Neuron (in vitro differentiated cells): Measurements from ENCODE around the gene CAPSL.
"Not testable (repeated sequence)": the region's sequence is repeated elsewhere in the genome, so short reads cannot be mapped to it uniquely, and the experiment has no call there.

Experiments used
- H2AFZ ChIP-seq: one replicate; pipeline ENCODE4 v1.6.1; 2013; ENCODE audit warnings: low read depth, mild to moderate bottlenecking, inconsistent platforms, low read length, moderate library complexity
- H3K27me3 ChIP-seq: one replicate; pipeline ENCODE4 v1.6.1; 2013; ENCODE audit warnings: low read length; ENCODE audit not compliant: insufficient read depth
- H3K36me3 ChIP-seq: one replicate; pipeline ENCODE4 v1.6.1; 2013; ENCODE audit warnings: low read length; ENCODE audit not compliant: insufficient read depth
- H3K4me1 ChIP-seq: one replicate; pipeline ENCODE4 v1.6.1; 2013; ENCODE audit warnings: low read length; ENCODE audit not compliant: insufficient read depth
- H3K4me3 ChIP-seq: 2 replicates; pipeline ENCODE4 v1.5.1; 2013; ENCODE audit warnings: mild to moderate bottlenecking, low read length, moderate library complexity
- H3K9me3 ChIP-seq: one replicate; pipeline ENCODE4 v1.6.1; 2013; ENCODE audit warnings: low read length

Gene CAPSL

DNA sequence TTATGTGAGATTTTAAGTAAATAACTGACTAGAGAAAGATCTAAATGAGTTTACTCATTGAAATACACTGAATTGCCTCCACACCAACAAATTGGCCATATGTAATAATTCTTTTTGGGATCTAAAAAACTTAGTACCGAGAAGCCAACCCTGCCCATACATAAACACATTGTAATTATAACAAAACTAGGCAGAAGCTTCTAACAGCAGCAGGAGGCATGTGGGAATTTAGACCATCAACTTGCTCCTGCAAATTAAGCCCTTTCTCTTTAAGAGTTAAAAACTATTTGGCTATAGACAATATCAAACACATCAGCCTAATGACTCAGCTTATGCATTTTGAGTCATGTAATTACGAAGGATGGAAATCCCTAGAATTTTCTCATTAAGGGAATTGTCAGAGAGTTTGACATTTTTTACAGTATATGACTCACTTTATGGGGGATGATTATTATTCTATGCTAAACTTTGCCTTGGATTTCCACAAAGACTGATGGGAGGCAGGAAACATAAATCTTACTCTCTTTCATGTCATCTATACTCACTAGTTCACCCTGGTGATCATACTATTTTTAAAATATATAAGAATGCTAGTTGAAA is 80.7 kb downstream of the CAPSL start:
- peaks cover 24% of the 10 kb centered on the region for H3K27me3 ChIP-seq
- peaks cover 8% of the 10 kb centered on the region for H3K4me1 ChIP-seq
- H3K4me3 ChIP-seq = no peak overlapping the region
- no peaks in the 10 kb centered on the region for H3K9me3 ChIP-seq
- H2AFZ ChIP-seq = no peak overlapping the region
- no peaks in the 10 kb centered on the region for H3K36me3 ChIP-seq

DNA sequence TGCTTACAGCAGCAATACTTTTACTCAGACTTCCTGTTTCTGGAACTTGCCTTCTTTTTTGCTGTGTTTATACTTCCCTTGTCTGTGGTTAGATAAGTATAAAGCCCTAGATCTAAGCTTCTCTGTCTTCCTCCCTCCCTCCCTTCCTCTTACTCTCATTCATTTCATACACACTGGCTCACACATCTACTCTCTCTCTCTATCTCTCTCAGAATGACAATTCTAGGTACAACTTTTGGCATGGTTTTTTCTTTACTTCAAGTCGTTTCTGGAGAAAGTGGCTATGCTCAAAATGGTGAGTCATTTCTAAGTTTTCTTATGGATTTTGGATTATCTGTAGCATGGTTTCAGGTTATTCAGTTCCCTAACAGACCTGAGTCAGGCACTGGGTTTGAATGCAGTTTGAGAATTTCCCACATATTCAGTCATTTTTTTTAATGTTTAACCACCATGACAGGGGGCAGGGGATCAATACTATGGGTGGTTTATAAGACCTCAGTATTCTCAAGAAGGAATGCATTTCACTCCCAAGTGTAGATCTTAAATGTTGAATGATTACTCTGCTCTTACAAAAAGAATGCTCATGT is 81.6 kb downstream of the CAPSL start, which contains the start of gene IL7R:
Gene IL7R, plus strand, starts transcription at position 127 of the 587 bp plus-strand sequence. Its CDS starts 87 bp downstream, at position 214.
- Histone ChIP-seq H3K4me3 (no peak within 1 kb of the TSS), H2AFZ (no peak within 1 kb of the TSS), H3K36me3 (no peaks in the 10 kb centered on the region), H3K27me3 (peaks cover 23% of the 10 kb centered on the region), H3K9me3 (no peaks in the 10 kb centered on the region), H3K4me1 (peaks cover 8% of the 10 kb centered on the region)

DNA sequence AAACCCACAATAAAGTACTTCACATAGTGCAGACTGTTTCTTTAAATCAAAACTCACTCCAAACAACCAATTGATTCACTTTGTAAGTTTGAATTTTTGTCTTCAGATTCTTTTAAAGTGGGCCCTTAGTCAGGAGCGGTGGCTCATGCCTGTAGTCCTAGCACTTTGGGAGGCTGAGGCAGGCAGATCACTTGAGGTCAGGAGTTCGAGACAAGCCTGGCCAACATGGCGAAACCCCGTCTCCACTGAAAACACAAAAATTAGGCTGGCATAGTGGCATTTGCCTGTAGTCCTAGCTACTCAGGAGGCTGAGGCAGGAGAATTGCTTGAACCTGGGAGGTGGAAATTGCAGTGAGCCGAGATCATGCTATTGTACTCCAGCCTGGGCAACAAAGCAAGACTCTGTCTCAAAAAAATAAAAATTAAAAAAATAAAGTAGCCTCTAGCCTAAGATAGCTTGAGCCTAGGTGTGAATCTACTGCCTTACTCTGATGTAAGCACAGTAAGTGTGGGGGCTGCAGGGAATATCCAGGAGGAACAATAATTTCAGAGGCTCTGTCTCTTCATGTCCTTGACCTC is 82.1 kb downstream of the CAPSL start:
- peaks cover 20% of the 10 kb centered on the region for H3K27me3 ChIP-seq
- not testable (repeated sequence) for H3K9me3 ChIP-seq, H3K4me1 ChIP-seq, H3K4me3 ChIP-seq, H2AFZ ChIP-seq, H3K36me3 ChIP-seq

DNA sequence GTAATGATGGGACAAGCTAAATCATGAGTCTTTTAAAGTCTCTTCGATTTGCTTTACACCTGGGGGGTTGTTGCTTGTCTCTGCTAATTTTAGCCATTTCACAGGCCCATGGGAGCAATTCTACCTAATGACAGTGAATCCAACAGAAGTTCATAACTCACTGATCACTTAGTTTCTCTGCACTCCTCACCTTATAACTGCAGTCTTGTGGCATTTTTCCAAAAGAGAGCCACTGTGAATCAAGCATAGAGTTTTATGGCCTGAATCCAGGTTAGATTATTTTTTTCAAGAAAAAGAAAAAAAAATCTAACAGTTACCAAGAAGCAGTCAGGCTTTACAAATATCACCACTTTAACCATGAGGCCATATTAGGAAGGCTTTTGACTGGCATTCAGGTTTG is 83.2 kb downstream of the CAPSL start:
- Histone ChIP-seq H3K27me3 (peaks cover 15% of the 10 kb centered on the region), H2AFZ (no peak overlapping the region), H3K4me1 (peaks cover 8% of the 10 kb centered on the region), H3K9me3 (no peaks in the 10 kb centered on the region), H3K36me3 (no peaks in the 10 kb centered on the region), H3K4me3 (no peak overlapping the region)
